Measurements from ENCODE around the gene OR9K2. TPM values are rescaled to one million over a fixed set of nuclear protein-coding genes. Genes with fewer than 3 reads are reported as not detected.

The OR9K2 gene
- total RNA-seq, 5 donors from 2014 or later (not counting 1 experiment from before 2014, with no cell fraction given) = not detected

Other genes starting within 250 kb of the OR9K2 start
- 100 to 1,000 TPM; 141 to 215 (median 170) TPM for gene TESPA1, start 141.6 kb upstream of the OR9K2 start, total RNA-seq
- gene NEUROD4, start 106.4 kb upstream of the OR9K2 start, total RNA-seq = under 1 TPM in 1 of 5 donors, not detected in 4; 0.06 TPM
- gene OR10A7, start 94.6 kb downstream of the OR9K2 start, total RNA-seq = not detected
- not detected for gene OR6C74, start 118.2 kb downstream of the OR9K2 start, total RNA-seq
- not detected for gene OR6C6, start 170.2 kb downstream of the OR9K2 start, total RNA-seq
- not detected for gene OR6C1, start 187.9 kb downstream of the OR9K2 start, total RNA-seq
- gene OR6C3, start 204.3 kb downstream of the OR9K2 start, total RNA-seq = not detected
- gene OR6C75, start 236.6 kb downstream of the OR9K2 start, total RNA-seq = not detected

All from T-cell (primary cell).